MCF 10A (cell line): Measurements from ENCODE around the gene PFKP. TPM values are rescaled to one million over a fixed set of nuclear protein-coding genes. Genes with fewer than 3 reads are reported as not detected.
"Not testable (repeated sequence)": the region's sequence is repeated elsewhere in the genome, so short reads cannot be mapped to it uniquely, and the experiment has no call there.

ENCODE experiments used
- BruUV-seq: library from RNA; stranded (reverse); fragments of 400-500 nt; replicated peaks from 2 replicates; lab custom pipeline; 2021; lab: Mats Ljungman, UMichigan
- CTCF ChIA-PET: fragments of 300-600 bp; sonication (Branson Sonifier 250); formaldehyde crosslinking; extraction: SDS; loops from one replicate; lab custom pipeline; 2021; ENCODE audit warnings: antibody characterized with exemption, inconsistent platforms; lab: Yijun Ruan, JAX
- POLR2A ChIA-PET: fragments of 300-600, 350-650 bp; sonication (Branson Sonifier 250); formaldehyde crosslinking; extraction: SDS; loops from one replicate; lab custom pipeline; 2020; ENCODE audit warnings: antibody characterized with exemption, inconsistent platforms; lab: Yijun Ruan, JAX
- DNase-seq: peaks from one replicate; pipeline ENCODE4 v3.0.0-alpha.2; 2018; ENCODE audit not compliant: unreplicated experiment
- H3K27ac Mint-ChIP-seq: one replicate; pipeline ENCODE4 v1.8.0; 2022; ENCODE audit warnings: mild to moderate bottlenecking, low read depth, mixed read lengths; ENCODE audit not compliant: unreplicated experiment
- H3K27me3 Mint-ChIP-seq: one replicate; pipeline ENCODE4 v1.8.0; 2022; ENCODE audit warnings: mixed read lengths; ENCODE audit not compliant: insufficient read depth, unreplicated experiment
- H3K36me3 Mint-ChIP-seq: one replicate; pipeline ENCODE4 v1.8.0; 2022; ENCODE audit warnings: mild to moderate bottlenecking, moderate library complexity, mixed read lengths; ENCODE audit not compliant: insufficient read depth, unreplicated experiment
- H3K4me1 Mint-ChIP-seq: one replicate; pipeline ENCODE4 v1.8.0; 2022; ENCODE audit warnings: mixed read lengths; ENCODE audit not compliant: insufficient read depth, unreplicated experiment
- H3K4me3 Mint-ChIP-seq: one replicate; pipeline ENCODE4 v1.8.0; 2022; ENCODE audit warnings: mild to moderate bottlenecking, moderate library complexity, mixed read lengths; ENCODE audit not compliant: unreplicated experiment
- H3K9me3 Mint-ChIP-seq: one replicate; pipeline ENCODE4 v1.8.0; 2022; ENCODE audit warnings: mixed read lengths; ENCODE audit not compliant: unreplicated experiment
- intact Hi-C: fragments of 100-400 bp; cut with micrococcal nuclease; formaldehyde crosslinking; loops from 2 replicates; pipeline ENCODE4 v1.14.1; 2022
- total RNA-seq: library from RNA; stranded (reverse); gene quantifications from 2 replicates; pipeline ENCODE4 v1.2.3, GENCODE V29; 2022
- TF ChIP-seq, protein P1 (sequence below): fragments of 200-600 bp; IDR thresholded peaks from one replicate; pipeline ENCODE4 v1.8.0; 2022; ENCODE audit warnings: antibody characterized with exemption, mild to moderate bottlenecking; ENCODE audit not compliant: unreplicated experiment

Gene PFKP
- total RNA-seq, 1 experiment from 2014 or later: 186 TPM

DNA sequence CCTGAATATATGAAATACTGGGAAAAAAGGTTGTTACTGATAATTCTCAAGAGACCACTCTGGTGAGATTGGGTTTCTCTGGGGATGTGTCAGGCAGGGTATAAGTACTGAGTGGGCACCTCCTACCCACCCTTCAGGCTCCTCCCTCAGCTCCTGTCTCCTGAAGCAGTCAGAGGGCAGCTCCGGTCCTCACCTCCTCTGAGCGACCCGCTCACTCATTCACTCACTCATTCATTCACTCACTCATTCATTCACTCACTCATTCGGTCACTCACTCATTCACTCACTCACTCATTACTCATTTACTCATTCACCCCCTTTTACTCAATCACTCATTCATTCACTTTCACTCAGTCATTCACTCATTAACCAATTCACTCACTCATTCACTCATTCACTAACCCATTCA lies 6.9 kb upstream of the PFKP start:
- no peak for DNase-seq
- Mint-ChIP-seq H3K27ac (no peak overlapping the region), H3K4me3 (no peak overlapping the region), H3K9me3 (no peaks in the 10 kb centered on the region), H3K4me1 (peaks cover 6% of the 10 kb centered on the region), H3K36me3 (peaks cover 3% of the 10 kb centered on the region), H3K27me3 (peaks cover 14% of the 10 kb centered on the region)
- TF ChIP-seq, protein P1, sequence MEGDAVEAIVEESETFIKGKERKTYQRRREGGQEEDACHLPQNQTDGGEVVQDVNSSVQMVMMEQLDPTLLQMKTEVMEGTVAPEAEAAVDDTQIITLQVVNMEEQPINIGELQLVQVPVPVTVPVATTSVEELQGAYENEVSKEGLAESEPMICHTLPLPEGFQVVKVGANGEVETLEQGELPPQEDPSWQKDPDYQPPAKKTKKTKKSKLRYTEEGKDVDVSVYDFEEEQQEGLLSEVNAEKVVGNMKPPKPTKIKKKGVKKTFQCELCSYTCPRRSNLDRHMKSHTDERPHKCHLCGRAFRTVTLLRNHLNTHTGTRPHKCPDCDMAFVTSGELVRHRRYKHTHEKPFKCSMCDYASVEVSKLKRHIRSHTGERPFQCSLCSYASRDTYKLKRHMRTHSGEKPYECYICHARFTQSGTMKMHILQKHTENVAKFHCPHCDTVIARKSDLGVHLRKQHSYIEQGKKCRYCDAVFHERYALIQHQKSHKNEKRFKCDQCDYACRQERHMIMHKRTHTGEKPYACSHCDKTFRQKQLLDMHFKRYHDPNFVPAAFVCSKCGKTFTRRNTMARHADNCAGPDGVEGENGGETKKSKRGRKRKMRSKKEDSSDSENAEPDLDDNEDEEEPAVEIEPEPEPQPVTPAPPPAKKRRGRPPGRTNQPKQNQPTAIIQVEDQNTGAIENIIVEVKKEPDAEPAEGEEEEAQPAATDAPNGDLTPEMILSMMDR: no peak
- ChIA-PET POLR2A (no interaction called here), CTCF (no interaction called here)
- intact Hi-C loops: no loop called here
- no TSS peak for BruUV-seq

DNA sequence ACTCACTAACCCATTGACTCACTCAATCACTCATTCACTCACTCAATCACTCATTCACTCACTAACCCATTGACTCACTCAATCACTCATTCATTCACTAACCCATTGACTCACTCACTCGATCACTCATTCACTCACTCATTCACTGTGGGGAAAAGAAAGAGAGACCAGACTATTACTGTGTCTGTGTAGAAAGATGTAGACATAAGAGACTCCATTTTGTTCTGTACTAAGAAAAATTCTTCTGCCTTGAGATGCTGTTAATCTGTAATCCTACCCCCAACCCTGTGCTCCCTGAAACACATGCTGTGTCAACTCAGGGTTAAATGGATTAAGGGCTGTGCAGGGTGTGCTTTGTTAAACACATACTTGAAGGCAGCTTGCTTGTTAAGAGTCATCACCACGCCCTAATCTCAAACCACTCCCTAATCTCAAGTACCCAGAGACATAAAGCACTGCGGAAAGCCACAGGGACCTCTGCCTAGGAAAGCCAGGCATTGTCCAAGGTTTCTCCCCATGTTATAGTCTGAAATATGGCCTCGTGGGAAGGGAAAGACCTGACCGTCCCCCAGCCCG lies 5.9 kb upstream of the PFKP start:
- H3K4me1 Mint-ChIP-seq, H3K27ac Mint-ChIP-seq, intact Hi-C loops, POLR2A ChIA-PET, H3K36me3 Mint-ChIP-seq, CTCF ChIA-PET, BruUV-seq, H3K27me3 Mint-ChIP-seq, H3K4me3 Mint-ChIP-seq, DNase-seq, H3K9me3 Mint-ChIP-seq: not testable (repeated sequence)

DNA sequence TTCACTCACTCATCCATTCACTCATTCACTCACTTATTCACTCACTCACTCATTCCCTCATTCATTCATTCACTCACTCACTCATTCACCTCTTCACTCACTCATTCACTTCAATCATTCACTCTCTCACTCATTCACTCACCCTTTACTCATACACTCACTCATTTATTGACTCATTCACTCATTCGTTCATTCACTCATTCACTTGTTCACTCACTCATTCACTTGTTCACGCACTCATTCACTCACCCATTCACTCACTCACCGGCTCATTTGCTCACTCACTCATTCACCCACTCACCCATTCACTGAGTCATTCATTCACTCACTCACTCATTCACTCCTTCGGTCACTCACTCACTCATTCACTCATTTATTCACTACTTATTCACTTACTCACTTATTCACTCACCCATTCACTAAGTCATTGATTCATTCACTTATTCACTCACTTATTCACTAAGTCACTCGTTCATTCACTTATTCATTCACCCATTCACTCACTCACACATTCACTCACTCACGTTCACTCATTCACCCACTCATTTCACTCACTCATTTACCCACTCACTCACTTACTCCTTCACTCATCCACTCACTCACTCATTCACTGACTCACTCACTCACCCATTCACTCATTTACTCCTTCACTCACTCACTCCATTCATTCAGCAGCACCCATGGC lies 4.7 kb upstream of the PFKP start:
- no peak overlapping the region for H3K27ac Mint-ChIP-seq
- no TSS peak for BruUV-seq
- ChIA-PET POLR2A (no interaction called here), CTCF (no interaction called here)
- intact Hi-C loops: no loop called here
- H3K9me3 Mint-ChIP-seq: no peaks in the 10 kb centered on the region
- no peak overlapping the region for H3K4me3 Mint-ChIP-seq
- DNase-seq: no peak
- no peaks in the 10 kb centered on the region for H3K27me3 Mint-ChIP-seq
- no peaks in the 10 kb centered on the region for H3K4me1 Mint-ChIP-seq
- TF ChIP-seq, protein P1: no peak
- peaks cover 6% of the 10 kb centered on the region for H3K36me3 Mint-ChIP-seq

DNA sequence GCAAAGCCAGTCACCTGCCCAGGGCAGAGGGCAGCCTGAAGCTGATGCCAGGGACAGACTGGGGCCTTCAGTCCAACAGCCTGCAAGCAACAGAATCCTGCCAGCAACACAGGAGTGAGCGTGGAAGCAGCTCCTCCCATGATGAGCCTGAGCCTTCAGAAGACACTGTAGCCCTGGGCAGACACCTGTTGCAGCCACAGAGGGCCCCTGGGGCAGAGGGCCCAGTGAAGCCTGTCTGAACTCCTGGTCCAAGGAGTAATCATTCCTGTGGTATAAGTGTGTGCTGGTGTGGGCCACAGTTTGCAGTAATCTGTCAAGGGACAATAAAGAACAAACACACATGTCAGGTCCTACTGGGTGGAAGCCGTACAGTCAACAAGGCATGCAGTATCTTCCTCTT lies 2.9 kb upstream of the PFKP start:
- TF ChIP-seq, protein P1: no peak
- intact Hi-C loops: no loop called here
- Mint-ChIP-seq H3K27ac (no peak overlapping the region), H3K4me1 (peaks cover 4% of the 10 kb centered on the region), H3K27me3 (no peaks in the 10 kb centered on the region), H3K4me3 (no peak overlapping the region), H3K36me3 (peaks cover 6% of the 10 kb centered on the region), H3K9me3 (no peaks in the 10 kb centered on the region)
- DNase-seq: no peak
- no TSS peak for BruUV-seq
- POLR2A ChIA-PET: interaction anchor here (0.6 to 1.1 kb wide), 2 partner anchors 25 to 28 kb away, joined by 3 read pairs; no protein-coding TSS in a partner anchor
- CTCF ChIA-PET: no interaction called here
